GM19035 (cell line): ENCODE results near the gene CD164L2.
"Not testable (repeated sequence)": the region's sequence is repeated elsewhere in the genome, so short reads cannot be mapped to it uniquely, and the experiment has no call there.

Source experiments
- ATAC-seq: cut with Tn5 transposase; IDR thresholded peaks from one replicate; pipeline ENCODE4 v1.9.1; 2021; ENCODE audit not compliant: unreplicated experiment

CD164L2 gene

GRCh38 chr1:27391511-27392095, 8.5 kb upstream of the CD164L2 start:
- no peak for ATAC-seq

GRCh38 chr1:27388337-27389005, 5.3 kb upstream of the CD164L2 start:
- no peak for ATAC-seq

GRCh38 chr1:27384797-27385196, 1.7 kb upstream of the CD164L2 start:
- ATAC-seq, result not testable (repeated sequence)

GRCh38 chr1:27383661-27384060, 528 bp upstream of the CD164L2 start:
- ATAC-seq, result no peak

GRCh38 chr1:27381969-27382762, 967 bp downstream of the CD164L2 start:
- ATAC-seq, result no peak

GRCh38 chr1:27380766-27381733, 2.1 kb downstream of the CD164L2 start:
- no peak for ATAC-seq

- no peak for ATAC-seq
Measured at GRCh38 chr1:27380224-27380623, 2.9 kb downstream of the CD164L2 start.

GRCh38 chr1:27379564-27380122, 3.5 kb downstream of the CD164L2 start:
- no peak for ATAC-seq

GRCh38 chr1:27377760-27378495, 5.2 kb downstream of the CD164L2 start:
- no peak for ATAC-seq

GRCh38 chr1:27374362-27375086, 8.6 kb downstream of the CD164L2 start, which contains the start of gene FCN3:
Gene FCN3, minus strand, starts transcription at chr1:27374824. Its CDS starts 6 bp downstream, at chr1:27374818.
- no peak for ATAC-seq

- ATAC-seq, result no peak
Measured at GRCh38 chr1:27372808-27373690, 10.1 kb downstream of the CD164L2 start.

- ATAC-seq, result no peak
Measured at GRCh38 chr1:27372022-27372807, 10.9 kb downstream of the CD164L2 start.

GRCh38 chr1:27368869-27369582, 14.1 kb downstream of the CD164L2 start:
- no peak for ATAC-seq

GRCh38 chr1:27367160-27367650, 15.9 kb downstream of the CD164L2 start:
- no peak for ATAC-seq

- ATAC-seq, result peak; percentile 24
Measured at GRCh38 chr1:27366411-27367159, 16.5 kb downstream of the CD164L2 start, which contains the start of gene MAP3K6. Gene MAP3K6, minus strand, starts transcription at chr1:27366961. Its CDS starts 364 bp downstream, at chr1:27366597.

GRCh38 chr1:27366113-27366410, 17.1 kb downstream of the CD164L2 start:
- peak; percentile 34 for ATAC-seq
